Mammary epithelial cell (primary cell): ENCODE results near the gene STOM.

Experiments used
- CTCF ChIP-seq, 2 donors: IDR thresholded peaks in 1 of 2; conservative IDR thresholded peaks in 1 of 2; 2 replicates each; pipeline ENCODE4 v1.5.1; 2011 to 2012; ENCODE audit warnings: inconsistent platforms in 2 of 2, low read length in 2 of 2, mild to moderate bottlenecking in 2 of 2, control low read depth in 1 of 2, low read depth in 1 of 2; ENCODE audit not compliant: insufficient read depth in 1 of 2; ENCODE audit errors: extremely low read depth in 1 of 2
- EZH2 ChIP-seq: IDR thresholded peaks from 2 replicates; pipeline ENCODE4 v1.6.1; 2012; ENCODE audit warnings: low read length, inconsistent platforms, borderline replicate concordance

- TF ChIP-seq CTCF (conservative IDR thresholded peaks at IDR 0.05 in 1 of 2, IDR thresholded peaks at IDR 0.05 in 1 of 2; ENCODE audit: extremely low read depth in 1 of 2, insufficient read depth in 1 of 2, low read depth in 1 of 2, low read length in 2 of 2) (no peak), EZH2 (no peak)
Measured at GRCh38 chr9:121308765-121309164, 61.3 kb downstream of the STOM start.
